ENCODE data around the gene AADAC.
"Not testable (repeated sequence)": the region's sequence is repeated elsewhere in the genome, so short reads cannot be mapped to it uniquely, and the experiment has no call there.

The AADAC gene

GRCh38 chr3:151795276-151795675 is 18.6 kb upstream of the AADAC start:
- DNase-seq (ENCODE audit: low read depth in 2 of 2) = peak; percentile 76 to 85
- no peak for TF ChIP-seq CTCF (IDR thresholded peaks at IDR 0.05; ENCODE audit: low read depth, low read length)
- H3K4me3 ChIP-seq (replicated peaks in 1 of 2; ENCODE audit: low read depth in 2 of 2, low read length in 2 of 2) = no peak overlapping the region

GRCh38 chr3:151796105-151796680 is 17.7 kb upstream of the AADAC start:
- TF ChIP-seq CTCF (IDR thresholded peaks at IDR 0.05; ENCODE audit: low read depth, low read length) = no peak
- peak; percentile 48 to 61 for DNase-seq (ENCODE audit: low read depth in 2 of 2)
- no peak overlapping the region for H3K4me3 ChIP-seq (replicated peaks in 1 of 2; ENCODE audit: low read depth in 2 of 2, low read length in 2 of 2)

GRCh38 chr3:151798466-151798865 is 15.4 kb upstream of the AADAC start:
- DNase-seq (ENCODE audit: low read depth in 2 of 2) = peak in 1 of 2 donors; percentile 75
- no peak for TF ChIP-seq CTCF (IDR thresholded peaks at IDR 0.05; ENCODE audit: low read depth, low read length)
- H3K4me3 ChIP-seq (replicated peaks in 1 of 2; ENCODE audit: low read depth in 2 of 2, low read length in 2 of 2) = no peak overlapping the region

- TF ChIP-seq CTCF (IDR thresholded peaks at IDR 0.05; ENCODE audit: low read depth, low read length) = no peak
- DNase-seq (ENCODE audit: low read depth in 2 of 2) = peak in 1 of 2 donors; percentile 11
- no peak overlapping the region for H3K4me3 ChIP-seq (replicated peaks in 1 of 2; ENCODE audit: low read depth in 2 of 2, low read length in 2 of 2)
Observed at GRCh38 chr3:151800431-151800830, 13.5 kb upstream of the AADAC start.

- H3K4me3 ChIP-seq (replicated peaks in 1 of 2; ENCODE audit: low read depth in 2 of 2, low read length in 2 of 2) = no peak overlapping the region
- TF ChIP-seq CTCF (IDR thresholded peaks at IDR 0.05; ENCODE audit: low read depth, low read length) = no peak
- peak in 1 of 2 donors; percentile 73 for DNase-seq (ENCODE audit: low read depth in 2 of 2)
Observed at GRCh38 chr3:151804267-151804666, 9.6 kb upstream of the AADAC start.

GRCh38 chr3:151806838-151807237 is 7.1 kb upstream of the AADAC start:
- no peak for TF ChIP-seq CTCF (IDR thresholded peaks at IDR 0.05; ENCODE audit: low read depth, low read length)

GRCh38 chr3:151808926-151809325 is 5.0 kb upstream of the AADAC start:
- DNase-seq (ENCODE audit: low read depth in 2 of 2); H3K4me3 ChIP-seq (replicated peaks in 1 of 2; ENCODE audit: low read depth in 2 of 2, low read length in 2 of 2): not testable (repeated sequence)

More at GRCh38 chr3:151806838-151807237, 7.1 kb upstream of the AADAC start:
- no peak for DNase-seq (ENCODE audit: low read depth in 2 of 2)
- H3K4me3 ChIP-seq (replicated peaks in 1 of 2; ENCODE audit: low read depth in 2 of 2, low read length in 2 of 2) = no peak overlapping the region
